Measurements from ENCODE around the gene COMT.

Gene COMT

GRCh38 chr22:19943082-19944026, 1.8 kb downstream of the COMT start:
- DNase-seq (ENCODE audit: low spot score), result no peak
- peak overlapping the region; percentile 93 for H3K27ac Mint-ChIP-seq
- H3K27me3 Mint-ChIP-seq (ENCODE audit: low read depth), result no peaks in the 10 kb centered on the region
- peaks cover 8% of the 10 kb centered on the region for H3K36me3 Mint-ChIP-seq (ENCODE audit: low read depth)
- H3K4me1 Mint-ChIP-seq (ENCODE audit: low read depth), result peaks cover 32% of the 10 kb centered on the region
- H3K4me3 Mint-ChIP-seq, result peak overlapping the region; percentile 94
- H3K9me3 Mint-ChIP-seq, result no peaks in the 10 kb centered on the region

- Mint-ChIP-seq H3K4me3 (no peak overlapping the region), H3K27me3 (ENCODE audit: low read depth) (no peaks in the 10 kb centered on the region), H3K9me3 (no peaks in the 10 kb centered on the region), H3K4me1 (ENCODE audit: low read depth) (peaks cover 16% of the 10 kb centered on the region), H3K27ac (no peak overlapping the region), H3K36me3 (ENCODE audit: low read depth) (peaks cover 9% of the 10 kb centered on the region)
- DNase-seq (ENCODE audit: low spot score), result no peak
Measured at GRCh38 chr22:19948057-19948760, 6.6 kb downstream of the COMT start.

- H3K36me3 Mint-ChIP-seq (ENCODE audit: low read depth), result peaks cover 6% of the 10 kb centered on the region
- H3K9me3 Mint-ChIP-seq, result no peaks in the 10 kb centered on the region
- DNase-seq (ENCODE audit: low spot score), result no peak
- H3K4me3 Mint-ChIP-seq, result no peak overlapping the region
- no peaks in the 10 kb centered on the region for H3K27me3 Mint-ChIP-seq (ENCODE audit: low read depth)
- peaks cover 16% of the 10 kb centered on the region for H3K4me1 Mint-ChIP-seq (ENCODE audit: low read depth)
- H3K27ac Mint-ChIP-seq, result no peak overlapping the region
Measured at GRCh38 chr22:19951346-19951745, 9.8 kb downstream of the COMT start.

GRCh38 chr22:19955241-19956128, 13.9 kb downstream of the COMT start:
- Mint-ChIP-seq H3K4me1 (ENCODE audit: low read depth) (peaks cover 8% of the 10 kb centered on the region), H3K4me3 (peak overlapping the region; percentile 13), H3K36me3 (ENCODE audit: low read depth) (peaks cover 2% of the 10 kb centered on the region), H3K27me3 (ENCODE audit: low read depth) (no peaks in the 10 kb centered on the region), H3K27ac (peak overlapping the region; percentile 20), H3K9me3 (no peaks in the 10 kb centered on the region)
- no peak for DNase-seq (ENCODE audit: low spot score)

- Mint-ChIP-seq H3K4me3 (no peak overlapping the region), H3K27me3 (ENCODE audit: low read depth) (no peaks in the 10 kb centered on the region), H3K9me3 (no peaks in the 10 kb centered on the region), H3K36me3 (ENCODE audit: low read depth) (no peaks in the 10 kb centered on the region), H3K27ac (no peak overlapping the region), H3K4me1 (ENCODE audit: low read depth) (peaks cover 8% of the 10 kb centered on the region)
- DNase-seq (ENCODE audit: low spot score), result no peak
Measured at GRCh38 chr22:19957445-19957844, 15.9 kb downstream of the COMT start.

GRCh38 chr22:19958083-19959042, 16.8 kb downstream of the COMT start:
- Mint-ChIP-seq H3K27me3 (ENCODE audit: low read depth) (no peaks in the 10 kb centered on the region), H3K4me1 (ENCODE audit: low read depth) (peaks cover 8% of the 10 kb centered on the region), H3K36me3 (ENCODE audit: low read depth) (no peaks in the 10 kb centered on the region), H3K9me3 (no peaks in the 10 kb centered on the region), H3K27ac (no peak overlapping the region), H3K4me3 (no peak overlapping the region)
- no peak for DNase-seq (ENCODE audit: low spot score)

- Mint-ChIP-seq H3K27ac (no peak overlapping the region), H3K36me3 (ENCODE audit: low read depth) (no peaks in the 10 kb centered on the region), H3K4me1 (ENCODE audit: low read depth) (peaks cover 6% of the 10 kb centered on the region), H3K9me3 (no peaks in the 10 kb centered on the region), H3K27me3 (ENCODE audit: low read depth) (no peaks in the 10 kb centered on the region), H3K4me3 (no peak overlapping the region)
- DNase-seq (ENCODE audit: low spot score), result no peak
Measured at GRCh38 chr22:19959043-19959586, 17.5 kb downstream of the COMT start.

- no peak overlapping the region for H3K4me3 Mint-ChIP-seq
- H3K36me3 Mint-ChIP-seq (ENCODE audit: low read depth), result no peaks in the 10 kb centered on the region
- DNase-seq (ENCODE audit: low spot score), result no peak
- H3K9me3 Mint-ChIP-seq, result no peaks in the 10 kb centered on the region
- H3K27me3 Mint-ChIP-seq (ENCODE audit: low read depth), result no peaks in the 10 kb centered on the region
- peaks cover 6% of the 10 kb centered on the region for H3K4me1 Mint-ChIP-seq (ENCODE audit: low read depth)
- no peak overlapping the region for H3K27ac Mint-ChIP-seq
Measured at GRCh38 chr22:19959587-19960490, 18.3 kb downstream of the COMT start.

GRCh38 chr22:19960491-19961200, 19.1 kb downstream of the COMT start:
- Mint-ChIP-seq H3K27ac (no peak overlapping the region), H3K9me3 (no peaks in the 10 kb centered on the region), H3K4me3 (no peak overlapping the region), H3K36me3 (ENCODE audit: low read depth) (no peaks in the 10 kb centered on the region), H3K27me3 (ENCODE audit: low read depth) (no peaks in the 10 kb centered on the region), H3K4me1 (ENCODE audit: low read depth) (peaks cover 2% of the 10 kb centered on the region)
- no peak for DNase-seq (ENCODE audit: low spot score)

- no peaks in the 10 kb centered on the region for H3K9me3 Mint-ChIP-seq
- no peaks in the 10 kb centered on the region for H3K27me3 Mint-ChIP-seq (ENCODE audit: low read depth)
- H3K36me3 Mint-ChIP-seq (ENCODE audit: low read depth), result no peaks in the 10 kb centered on the region
- H3K4me3 Mint-ChIP-seq, result no peak overlapping the region
- no peaks in the 10 kb centered on the region for H3K4me1 Mint-ChIP-seq (ENCODE audit: low read depth)
- DNase-seq (ENCODE audit: low spot score), result no peak
- no peak overlapping the region for H3K27ac Mint-ChIP-seq
Measured at GRCh38 chr22:19961201-19961580, 19.6 kb downstream of the COMT start.

GRCh38 chr22:19961868-19962245, 20.3 kb downstream of the COMT start:
- H3K4me3 Mint-ChIP-seq, result no peak overlapping the region
- H3K27me3 Mint-ChIP-seq (ENCODE audit: low read depth), result no peaks in the 10 kb centered on the region
- no peaks in the 10 kb centered on the region for H3K36me3 Mint-ChIP-seq (ENCODE audit: low read depth)
- no peak overlapping the region for H3K27ac Mint-ChIP-seq
- H3K9me3 Mint-ChIP-seq, result no peaks in the 10 kb centered on the region
- no peaks in the 10 kb centered on the region for H3K4me1 Mint-ChIP-seq (ENCODE audit: low read depth)
- DNase-seq (ENCODE audit: low spot score), result no peak
